HG02759 (cell line): ENCODE results near the gene UNCX.
"Not testable (repeated sequence)": the region's sequence is repeated elsewhere in the genome, so short reads cannot be mapped to it uniquely, and the experiment has no call there.

Experiments
- ATAC-seq: cut with Tn5 transposase; IDR thresholded peaks from one replicate; pipeline ENCODE4 v1.9.1; 2021; ENCODE audit warnings: mild to moderate bottlenecking, moderate library complexity; ENCODE audit not compliant: unreplicated experiment

UNCX gene

DNA sequence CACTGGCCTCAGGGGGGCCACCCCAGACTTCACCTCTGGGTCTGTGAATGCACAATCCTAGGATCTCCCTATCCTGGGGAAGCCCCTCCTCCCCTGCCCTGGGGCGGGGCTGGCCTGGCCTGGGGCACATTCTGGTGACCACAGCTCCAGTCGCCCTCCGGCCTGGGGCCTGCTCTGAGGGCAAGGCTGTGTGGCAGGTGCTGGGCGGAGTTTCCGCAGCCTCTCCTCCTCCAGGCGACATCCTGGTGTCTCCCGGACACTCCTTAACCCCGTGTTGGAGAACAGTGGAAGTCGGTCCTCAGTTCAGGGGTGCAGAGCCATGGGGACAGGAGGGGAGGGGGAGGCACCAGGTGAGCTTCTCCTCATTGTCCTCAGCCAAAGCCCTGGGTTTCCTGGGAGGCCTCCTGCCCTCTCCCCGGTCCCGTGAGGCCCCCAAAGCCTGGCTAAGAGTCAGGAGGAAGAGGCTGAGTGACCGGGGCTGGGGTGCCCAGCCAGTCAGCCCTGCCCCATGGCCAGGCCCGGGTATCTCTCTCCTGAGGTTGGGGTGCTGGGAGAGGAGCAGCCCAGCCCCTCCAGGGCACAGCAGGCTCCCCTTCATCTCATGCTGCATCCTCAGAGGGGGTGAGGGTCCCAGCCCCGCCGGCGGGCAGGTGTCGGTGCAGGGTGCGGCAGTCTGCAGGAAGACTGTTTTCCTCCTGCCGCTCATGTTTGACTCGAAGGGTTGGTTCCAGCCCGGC is 22.6 kb downstream of the UNCX start:
- no peak for ATAC-seq

DNA sequence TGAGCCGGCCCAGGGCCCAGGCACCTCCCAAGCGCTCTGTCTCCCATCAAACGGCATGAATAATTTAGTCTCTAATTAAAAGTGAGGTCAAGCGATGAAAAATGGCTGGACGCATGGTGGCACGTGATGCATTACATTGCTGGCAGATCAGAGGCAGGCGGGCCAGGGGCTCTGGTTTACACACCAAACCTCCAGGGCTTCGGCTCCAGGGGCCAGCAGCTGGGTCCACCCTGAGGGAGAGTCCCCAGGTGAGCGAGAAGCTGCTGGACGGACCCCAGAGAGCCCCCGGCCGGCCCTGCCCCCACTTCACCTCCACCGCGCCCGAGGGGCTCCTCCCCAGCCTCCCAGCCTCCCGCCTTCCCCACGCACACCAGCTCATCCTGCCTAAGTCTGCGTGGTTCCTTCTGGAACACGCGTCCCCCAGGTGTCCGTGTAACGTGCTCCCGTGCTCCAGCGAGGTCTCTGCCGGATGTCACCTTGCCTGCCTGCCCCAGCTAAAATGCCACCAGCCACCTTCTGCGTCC is 23.2 kb downstream of the UNCX start:
- no peak for ATAC-seq

DNA sequence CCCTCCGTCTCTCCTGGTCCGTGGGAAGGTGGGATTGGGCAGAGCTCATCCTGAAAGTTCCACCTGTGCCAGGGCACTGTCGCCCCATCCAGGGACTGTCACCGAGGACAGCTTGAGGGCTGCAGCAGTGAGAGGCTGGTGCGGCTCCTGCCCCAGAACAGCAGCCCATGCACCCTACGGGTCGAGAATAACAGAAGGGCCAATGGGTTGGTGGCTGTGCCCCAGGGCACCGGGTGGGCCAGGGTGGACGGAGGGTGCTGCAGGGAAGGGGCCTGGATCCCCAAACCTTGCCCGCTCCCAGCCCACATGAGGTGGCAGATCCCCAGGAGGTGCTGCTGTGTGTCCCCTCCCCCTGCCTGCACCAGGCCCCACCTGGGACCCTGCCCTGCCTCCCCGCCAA is 23.9 kb downstream of the UNCX start:
- ATAC-seq = no peak

DNA sequence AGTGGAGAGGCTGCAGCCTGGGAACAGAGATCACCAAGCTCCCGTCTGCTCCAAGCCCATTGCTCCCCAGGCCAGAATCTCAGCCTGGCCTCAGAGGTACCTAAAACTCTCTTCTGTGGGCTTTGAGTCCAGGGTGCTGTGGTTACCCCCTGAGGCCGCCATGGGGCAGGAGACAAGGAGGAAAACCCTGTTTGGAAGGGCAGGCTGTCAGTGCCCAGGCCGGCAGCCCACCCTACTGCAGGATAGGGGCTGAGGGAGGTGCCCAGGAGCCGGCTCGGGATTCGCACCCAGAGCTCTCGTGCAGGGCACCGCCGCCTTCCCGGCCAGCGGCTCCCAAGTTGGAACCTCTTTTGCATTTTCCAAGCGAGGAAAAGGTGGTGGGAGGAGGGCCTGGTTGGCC is 24.5 kb downstream of the UNCX start:
- ATAC-seq = no peak

DNA sequence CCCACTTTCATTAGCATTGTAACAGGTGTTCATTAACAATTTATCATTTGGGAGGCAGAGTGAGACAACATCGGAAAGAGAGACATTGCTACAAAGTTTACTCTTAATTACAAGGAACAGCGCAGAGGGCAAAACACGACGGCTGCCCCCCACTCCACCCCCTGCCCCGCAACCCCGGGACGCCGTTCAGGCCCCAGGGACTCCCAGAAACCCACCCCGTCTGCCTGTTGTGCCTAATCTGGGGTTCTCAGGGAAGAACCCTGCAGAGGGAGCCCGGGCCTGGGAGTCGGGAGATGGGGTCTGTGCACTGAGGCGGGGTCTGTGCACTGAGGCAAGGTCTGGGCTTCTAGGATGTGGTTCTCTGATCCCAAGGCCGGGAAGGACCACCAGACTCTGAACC is 25.2 kb downstream of the UNCX start:
- no peak for ATAC-seq

DNA sequence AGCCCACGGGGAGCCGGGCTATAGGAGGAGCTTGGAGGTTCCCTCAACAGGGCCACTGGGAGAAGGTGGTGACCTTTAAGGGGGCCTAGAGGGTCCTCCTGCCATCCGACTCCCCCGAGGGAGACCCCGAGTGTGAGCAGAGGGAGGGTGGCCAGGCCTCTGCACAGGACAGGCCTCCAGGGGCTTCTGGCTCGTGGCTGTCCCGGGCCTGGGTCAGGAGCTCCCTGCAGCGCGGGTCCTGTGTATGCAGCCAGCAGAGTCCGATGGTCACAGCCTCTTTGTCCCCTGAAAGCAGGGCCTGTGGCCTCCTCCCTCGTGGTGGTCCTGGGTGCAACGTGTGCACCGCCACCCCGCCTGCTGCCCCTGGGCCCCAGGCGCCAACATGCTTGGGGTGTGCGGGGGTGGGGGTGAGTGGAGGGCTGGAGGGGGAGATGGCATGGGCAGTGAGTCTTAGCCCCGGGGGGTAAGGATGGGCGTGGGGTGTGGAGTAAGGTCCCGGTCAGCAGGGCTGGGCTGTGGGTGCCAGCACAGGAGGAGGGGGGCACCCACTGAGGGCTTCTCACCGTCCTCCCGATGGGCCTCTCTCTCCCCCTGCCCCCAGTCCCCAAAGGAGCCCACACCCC is 27.1 kb downstream of the UNCX start:
- ATAC-seq = no peak

DNA sequence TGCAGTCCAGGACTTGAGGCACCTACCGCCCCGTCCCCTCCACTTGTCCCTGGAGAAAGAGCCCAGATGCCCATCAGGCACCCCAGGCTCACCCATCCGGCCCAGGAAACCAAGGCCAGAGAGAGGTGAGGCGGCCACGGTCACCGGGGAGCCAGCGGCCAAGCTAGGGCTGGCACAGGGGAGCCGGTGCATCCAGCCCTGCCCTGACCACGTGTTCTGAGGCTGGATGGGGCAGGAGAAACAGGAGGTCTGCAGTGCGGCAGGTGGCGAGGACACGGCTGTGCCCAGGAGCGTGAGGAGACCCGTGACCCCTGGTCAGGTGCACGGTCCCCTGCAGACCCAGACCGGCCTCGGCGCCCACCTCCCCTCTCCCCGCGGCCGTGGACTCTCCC is 27.6 kb downstream of the UNCX start:
- ATAC-seq = no peak

DNA sequence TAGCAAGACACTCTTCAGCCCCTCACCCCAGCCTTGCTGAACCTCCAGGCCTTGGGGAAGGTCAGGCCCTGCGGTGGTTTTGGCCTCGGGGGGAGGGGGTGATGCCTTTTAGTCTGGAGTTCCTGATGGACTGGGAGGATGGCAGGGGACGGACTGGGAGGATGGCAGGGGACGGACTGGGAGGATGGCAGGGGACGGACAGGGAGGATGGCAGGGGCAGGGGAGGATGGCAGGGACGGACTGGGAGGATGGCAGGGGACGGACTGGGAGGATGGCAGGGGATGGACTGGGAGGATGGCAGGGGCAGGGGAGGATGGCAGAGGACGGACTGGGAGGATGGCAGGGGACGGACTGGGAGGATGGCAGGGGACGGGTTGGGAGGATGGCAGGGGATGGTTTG is 28.4 kb downstream of the UNCX start:
- not testable (repeated sequence) for ATAC-seq

DNA sequence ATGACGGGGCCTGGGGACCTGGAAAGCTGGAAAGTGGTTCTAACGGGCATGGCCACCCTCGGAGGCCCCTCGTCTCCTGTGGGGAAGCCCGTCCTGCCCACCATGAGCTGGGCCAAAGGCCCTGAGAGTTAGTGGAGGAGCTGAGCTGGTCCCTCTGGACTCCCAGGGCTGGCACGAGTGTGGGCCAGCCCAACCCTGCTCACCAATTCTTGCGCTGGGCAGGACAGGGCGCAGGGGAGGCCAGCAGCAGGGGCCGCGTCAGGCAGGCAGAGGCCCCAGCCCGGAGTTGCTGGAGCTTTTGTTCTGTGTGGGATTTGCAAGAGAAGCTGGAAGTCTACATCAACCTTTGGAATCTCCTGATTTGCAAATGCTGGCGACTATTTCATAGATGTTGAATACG is 29.8 kb downstream of the UNCX start:
- ATAC-seq = no peak

DNA sequence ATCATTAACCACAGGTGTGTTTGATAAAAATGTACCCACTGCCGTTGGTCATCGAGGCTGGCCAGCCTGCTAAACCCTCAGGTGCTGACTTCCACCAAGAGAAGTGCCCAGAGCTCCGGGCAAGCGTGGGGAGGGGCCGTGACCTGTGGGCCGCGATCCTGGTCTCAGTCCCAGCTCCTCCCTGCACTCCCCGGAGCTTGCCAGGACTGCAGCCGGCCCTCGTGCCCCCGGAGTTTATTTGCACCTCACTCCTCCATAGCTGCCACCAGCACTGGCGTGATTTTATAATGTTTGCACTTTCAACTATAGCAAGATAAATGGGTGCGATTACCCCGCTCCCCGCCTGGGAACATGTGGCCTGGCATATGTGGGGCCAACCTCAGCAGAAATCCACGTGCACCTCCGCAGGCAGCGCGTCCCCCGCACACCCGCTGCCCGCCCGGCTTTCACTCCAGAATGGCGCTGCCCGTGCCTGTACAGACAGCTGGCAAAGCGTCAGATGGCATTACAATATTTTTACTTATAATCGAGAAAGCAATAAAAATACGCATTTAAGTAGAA is 30.8 kb downstream of the UNCX start:
- no peak for ATAC-seq

DNA sequence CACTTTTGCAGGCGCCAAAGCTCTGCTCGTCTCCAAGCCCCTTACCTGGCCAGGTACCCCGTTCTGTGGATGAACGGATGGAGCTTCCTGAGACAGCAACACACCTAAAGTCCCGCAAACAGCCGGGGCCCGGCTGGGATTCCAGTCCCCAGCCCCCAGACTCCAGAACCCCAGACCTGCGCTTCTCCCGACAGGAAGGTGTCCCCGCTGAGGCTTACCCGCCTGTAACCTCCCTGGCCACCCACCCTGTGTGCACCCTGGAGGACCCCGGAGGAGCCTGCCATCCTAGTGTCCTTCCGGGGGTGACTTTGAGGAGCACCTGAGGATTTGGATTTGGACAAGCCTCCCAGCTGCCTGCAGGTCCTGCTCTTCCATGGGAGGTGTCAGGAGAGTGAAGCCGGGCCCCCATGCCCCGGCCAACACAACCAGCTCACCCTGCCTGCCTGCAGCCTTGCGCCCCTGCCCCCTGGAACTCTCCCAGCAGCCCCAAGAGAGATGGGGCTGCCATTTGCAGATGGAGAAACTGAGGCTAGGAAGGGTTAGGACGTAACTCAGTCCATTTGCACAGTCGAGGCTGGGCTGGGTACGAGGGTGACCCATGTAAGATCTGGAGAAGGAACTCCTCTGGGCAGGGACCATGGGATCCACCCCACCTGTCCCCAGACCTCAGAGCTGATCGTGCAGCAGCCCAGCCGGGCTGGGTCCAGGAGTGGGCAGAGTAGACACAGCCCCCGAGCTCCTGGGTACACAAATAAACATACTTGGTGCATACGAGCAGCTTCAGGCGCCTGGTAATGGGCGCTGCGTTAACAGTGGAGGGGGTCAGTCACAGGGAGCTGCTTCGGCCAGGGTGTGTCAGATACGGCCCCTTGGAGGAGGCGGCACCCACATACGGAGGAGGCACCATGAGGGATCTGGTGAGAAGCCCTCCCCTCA is 31.9 kb downstream of the UNCX start:
- ATAC-seq = no peak

DNA sequence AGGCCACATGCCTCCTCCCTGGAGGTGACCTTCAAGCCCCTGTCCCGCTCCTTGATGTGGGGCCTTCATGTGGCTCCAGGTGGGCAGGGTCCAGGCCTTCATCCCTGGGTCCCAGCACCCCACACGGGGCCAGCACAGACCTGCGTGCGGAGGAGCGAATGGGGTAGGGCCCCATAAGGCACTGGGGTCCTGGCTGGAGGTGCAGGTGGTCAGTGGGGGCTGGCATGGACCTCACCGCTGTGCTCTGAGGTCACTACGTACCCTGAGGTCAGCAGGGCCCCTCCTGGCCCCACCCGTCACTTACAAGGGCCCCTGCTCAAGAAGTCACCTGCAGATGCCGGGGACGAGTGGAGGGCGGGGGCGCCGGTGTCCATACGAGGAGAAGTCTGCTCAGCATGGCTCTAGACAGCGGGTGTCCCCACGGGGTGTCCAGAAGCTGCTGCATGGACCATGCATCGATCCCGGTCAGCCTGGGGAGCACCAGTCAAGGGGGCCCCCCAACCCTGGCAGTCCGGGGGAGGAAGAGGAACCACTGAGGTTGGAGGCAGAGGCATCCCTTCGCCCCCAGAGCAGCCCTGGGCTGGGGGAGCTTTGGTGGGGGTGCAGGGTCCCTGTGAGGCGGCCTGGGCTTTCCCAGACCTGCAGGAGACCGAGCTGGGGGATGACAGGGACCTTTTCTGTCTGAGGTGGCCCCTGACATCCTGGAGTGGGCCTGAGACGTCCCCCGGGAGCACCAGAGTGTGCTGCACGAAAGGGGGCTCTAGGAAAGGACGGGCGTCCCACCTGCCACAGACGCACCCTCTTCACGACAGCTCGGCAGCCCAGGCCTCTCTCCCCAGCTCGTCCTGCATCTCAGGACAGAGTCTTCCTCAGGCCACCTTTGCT is 34.6 kb downstream of the UNCX start:
- no peak for ATAC-seq

DNA sequence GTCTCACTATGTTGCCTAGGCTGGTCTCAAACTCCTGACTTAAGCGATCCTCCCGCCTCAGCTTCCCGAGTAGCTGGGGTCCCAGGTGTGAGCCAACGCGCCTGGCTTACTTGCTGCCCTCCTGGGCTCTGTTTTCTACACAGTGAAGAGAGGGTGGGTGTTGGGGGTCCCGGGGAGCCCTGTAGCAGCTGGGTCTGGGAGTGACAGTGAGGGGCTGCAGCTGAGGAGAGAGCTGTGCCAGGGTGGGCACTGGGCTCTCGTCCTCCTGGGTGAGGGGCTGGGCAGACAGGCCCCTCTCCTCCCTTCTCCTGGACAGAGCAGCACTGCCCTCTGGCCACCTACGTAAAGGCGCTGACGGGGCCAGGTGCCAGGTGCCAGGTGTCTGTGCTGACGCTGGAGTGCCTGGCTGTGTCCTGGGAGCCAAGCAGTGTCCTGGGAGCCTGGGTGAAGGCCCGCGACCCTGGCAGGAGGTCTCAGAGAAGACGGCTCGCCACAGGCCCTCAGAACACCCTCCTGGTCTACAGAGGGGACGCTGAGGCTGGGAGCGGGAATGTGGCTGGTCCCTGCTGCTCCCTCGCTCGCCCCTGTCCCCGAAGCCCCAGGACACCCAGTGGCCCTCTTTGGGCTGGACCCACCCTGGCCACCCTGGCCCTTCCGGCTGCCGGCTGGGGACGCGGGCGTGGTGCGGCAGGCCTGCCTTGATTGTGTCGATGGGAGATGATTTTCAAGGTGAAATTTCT is 35.6 kb downstream of the UNCX start:
- ATAC-seq = no peak

DNA sequence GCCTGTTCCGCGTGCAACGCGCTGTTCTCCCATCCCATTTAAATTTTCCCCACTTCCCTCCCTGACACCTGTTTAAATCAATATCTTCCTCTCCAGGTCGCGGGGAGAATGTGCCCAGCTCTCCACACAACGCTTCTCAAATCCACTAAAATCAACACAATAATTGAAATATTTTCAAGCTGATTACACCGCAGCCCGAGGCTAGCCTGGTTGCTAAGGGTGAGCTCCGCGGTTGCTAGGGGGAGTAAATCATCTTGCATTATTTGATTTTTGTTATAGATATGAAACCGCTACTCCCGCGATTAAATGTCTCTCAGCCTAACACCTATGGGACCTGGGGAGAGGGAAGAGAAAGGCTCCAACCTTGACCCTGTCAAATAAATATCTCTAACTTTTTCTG is 36.2 kb downstream of the UNCX start:
- no peak for ATAC-seq

DNA sequence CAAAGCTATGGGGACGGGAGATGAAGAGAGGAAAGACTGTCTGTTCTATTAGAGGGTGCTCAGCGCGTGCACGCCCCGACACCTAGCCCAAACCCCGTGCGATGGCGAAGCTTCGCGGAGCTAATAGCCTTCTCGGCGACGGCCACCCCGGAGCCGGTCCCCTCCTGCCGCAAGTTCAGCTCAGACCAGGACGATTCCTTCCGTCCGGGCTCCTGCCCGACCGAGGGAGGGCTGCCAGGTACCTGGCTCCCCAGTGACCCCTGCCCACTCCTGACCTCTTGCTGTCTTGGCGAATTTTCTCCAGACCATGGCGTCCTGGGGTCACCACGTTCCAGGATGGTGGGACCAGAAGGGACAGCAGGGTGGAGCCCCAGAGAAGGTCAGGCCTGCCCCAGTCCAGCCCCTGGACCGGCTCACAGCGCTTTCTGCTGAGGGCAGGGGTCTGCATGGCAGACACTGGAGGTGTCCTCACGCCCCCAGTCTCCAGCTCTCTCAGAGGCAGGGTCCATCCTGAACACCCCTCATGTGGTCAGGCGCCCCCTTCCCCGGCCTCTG is 36.7 kb downstream of the UNCX start:
- no peak for ATAC-seq

DNA sequence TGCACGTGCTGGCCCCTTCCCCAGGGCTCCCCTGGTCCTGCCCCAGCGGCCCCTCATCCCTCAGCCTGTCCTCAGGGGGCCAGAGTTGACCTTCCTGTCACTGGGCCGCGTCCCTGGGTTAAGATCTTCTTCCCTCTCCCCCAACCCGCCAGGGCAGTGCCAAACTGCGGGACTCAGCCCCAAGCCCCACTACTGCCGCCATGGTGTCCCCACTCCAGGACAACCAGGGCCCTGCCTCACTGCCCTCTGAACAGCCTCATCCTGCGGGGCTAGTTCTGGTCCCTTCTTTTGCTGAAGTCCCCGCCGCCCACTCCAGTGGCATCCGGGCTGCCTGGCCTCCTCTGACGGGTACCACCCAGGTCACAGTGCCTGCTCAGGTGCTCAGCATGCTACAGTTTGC is 37.5 kb downstream of the UNCX start:
- ATAC-seq = no peak

DNA sequence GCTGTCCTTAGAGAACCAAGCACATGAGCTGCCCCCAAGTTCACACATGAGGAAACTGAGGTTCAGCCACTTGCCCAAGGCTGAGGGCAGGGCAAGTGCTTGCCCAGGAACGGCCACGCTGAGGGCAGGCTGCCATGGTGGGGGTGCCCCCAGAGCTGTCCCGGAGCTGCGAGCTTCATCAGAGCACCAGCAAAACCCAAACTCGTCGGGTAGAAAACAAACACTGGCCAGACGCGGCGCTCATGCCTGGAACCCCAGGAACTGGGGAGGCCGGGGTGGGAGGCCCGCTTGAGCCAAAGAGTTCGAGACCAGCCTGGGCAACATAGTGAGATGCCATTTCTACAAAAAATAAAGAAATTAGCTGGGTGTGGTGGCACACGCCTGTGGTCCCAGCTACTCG is 38.4 kb downstream of the UNCX start:
- ATAC-seq = no peak

DNA sequence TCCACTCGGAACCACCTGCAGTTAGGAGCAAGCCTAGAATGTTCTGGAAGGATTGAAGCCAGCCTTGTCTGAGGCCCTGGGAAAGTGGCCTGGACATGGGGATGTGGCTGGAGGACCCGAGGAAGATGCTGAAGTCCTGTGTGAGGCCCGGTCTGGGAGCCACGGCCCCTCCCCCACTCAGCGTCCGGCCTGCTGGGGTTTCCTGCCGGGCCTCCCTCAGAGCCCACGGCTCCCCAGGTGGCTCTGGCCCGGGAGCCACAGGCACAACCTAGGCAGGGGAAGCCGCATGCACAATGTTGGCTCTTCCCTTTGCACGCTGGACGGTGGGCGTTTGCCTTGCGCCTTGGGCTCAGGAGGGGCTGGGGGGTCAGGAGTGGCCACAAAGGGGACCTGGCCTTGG is 39.0 kb downstream of the UNCX start:
- no peak for ATAC-seq

DNA sequence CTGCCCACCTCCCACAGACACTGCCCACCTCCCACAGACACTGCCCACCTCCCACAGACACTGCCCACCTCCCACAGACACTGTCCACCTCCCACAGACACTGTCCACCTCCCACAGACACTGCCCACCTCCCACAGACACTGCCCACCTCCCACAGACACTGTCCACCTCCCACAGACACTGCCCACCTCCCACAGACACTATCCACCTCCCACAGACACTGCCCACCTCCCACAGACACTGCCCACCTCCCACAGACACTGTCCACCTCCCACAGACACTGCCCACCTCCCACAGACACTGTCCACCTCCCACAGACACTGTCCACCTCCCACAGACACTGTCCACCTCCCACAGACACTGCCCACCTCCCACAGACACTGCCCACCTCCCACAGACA is 39.5 kb downstream of the UNCX start:
- ATAC-seq = not testable (repeated sequence)
